H9 (cell line): ENCODE data around the gene BRCA1. TPM values are rescaled to one million over a fixed set of nuclear protein-coding genes. Genes with fewer than 3 reads are reported as not detected.

Experiments
- DNase-seq: peaks from one replicate; pipeline ENCODE4 v3.0.0-alpha.2; 2017
- H2AFZ ChIP-seq: one replicate; pipeline ENCODE4 v1.6.1; 2013; ENCODE audit warnings: mild to moderate bottlenecking, low read length, control low read depth, moderate library complexity
- H2AK5ac ChIP-seq: 2 replicates; pipeline ENCODE4 v1.6.1; 2013; ENCODE audit warnings: low read length, control low read depth, mixed read lengths; ENCODE audit not compliant: insufficient read length
- H2BK120ac ChIP-seq: one replicate; pipeline ENCODE4 v1.6.1; 2013; ENCODE audit warnings: low read depth, mild to moderate bottlenecking, low read length, control low read depth, inconsistent platforms; ENCODE audit not compliant: poor library complexity, severe bottlenecking
- H2BK12ac ChIP-seq: 2 replicates; pipeline ENCODE4 v1.6.1; 2013; ENCODE audit warnings: low read length, control low read depth, mixed read lengths, low read depth; ENCODE audit not compliant: insufficient read length
- H2BK15ac ChIP-seq: 2 replicates; pipeline ENCODE4 v1.6.1; 2013; ENCODE audit warnings: low read depth, low read length, control low read depth
- H2BK20ac ChIP-seq: one replicate; pipeline ENCODE4 v1.6.1; 2013; ENCODE audit warnings: low read depth, mild to moderate bottlenecking, low read length, control low read depth, inconsistent platforms; ENCODE audit not compliant: poor library complexity, severe bottlenecking
- H2BK5ac ChIP-seq: 2 replicates; pipeline ENCODE4 v1.6.1; 2013; ENCODE audit warnings: low read length, control low read depth, mixed read lengths; ENCODE audit not compliant: insufficient read length
- H3K14ac ChIP-seq: 2 replicates; pipeline ENCODE4 v1.6.1; 2013; ENCODE audit warnings: low read length, control low read depth; ENCODE audit not compliant: insufficient read depth
- H3K18ac ChIP-seq: 2 replicates; pipeline ENCODE4 v1.6.1; 2013; ENCODE audit warnings: low read depth, mild to moderate bottlenecking, mixed read lengths, low read length, control low read depth; ENCODE audit not compliant: insufficient read length
- H3K23ac ChIP-seq: 2 replicates; pipeline ENCODE4 v1.6.1; 2013; ENCODE audit warnings: low read length, control low read depth, mixed read lengths, low read depth; ENCODE audit not compliant: insufficient read length
- H3K23me2 ChIP-seq: 2 replicates; pipeline ENCODE4 v1.6.1; 2013; ENCODE audit warnings: low read depth, mild to moderate bottlenecking, mixed read lengths, low read length, control low read depth; ENCODE audit not compliant: insufficient read length, poor library complexity, severe bottlenecking
- H3K27ac ChIP-seq: 2 replicates; pipeline ENCODE4 v1.5.1; 2013; ENCODE audit warnings: low read length, control low read depth, mixed read lengths, low read depth; ENCODE audit not compliant: insufficient read length
- H3K27me3 ChIP-seq: 2 replicates; pipeline ENCODE4 v1.6.1; 2013; ENCODE audit warnings: low read length, control low read depth, inconsistent platforms; ENCODE audit not compliant: insufficient read depth
- H3K4ac ChIP-seq: 2 replicates; pipeline ENCODE4 v1.6.1; 2013; ENCODE audit warnings: low read depth, mild to moderate bottlenecking, control low read depth, inconsistent platforms, low read length, moderate library complexity
- H3K4me1 ChIP-seq: 2 replicates; pipeline ENCODE4 v1.6.1; 2013; ENCODE audit warnings: low read length, control low read depth, inconsistent platforms; ENCODE audit not compliant: insufficient read depth
- H3K4me2 ChIP-seq: 2 replicates; pipeline ENCODE4 v1.6.1; 2013; ENCODE audit warnings: low read length, control low read depth, mixed read lengths; ENCODE audit not compliant: insufficient read length, insufficient read depth
- H3K56ac ChIP-seq: 2 replicates; pipeline ENCODE4 v1.6.1; 2013; ENCODE audit warnings: low read depth, mild to moderate bottlenecking, mixed read lengths, low read length, control low read depth; ENCODE audit not compliant: insufficient read length
- H3K79me1 ChIP-seq: 2 replicates; pipeline ENCODE4 v1.6.1; 2013; ENCODE audit warnings: low read depth, mild to moderate bottlenecking, moderate library complexity, low read length, control low read depth, inconsistent platforms; ENCODE audit not compliant: insufficient read depth, poor library complexity, severe bottlenecking
- H3K79me2 ChIP-seq: 2 replicates; pipeline ENCODE4 v1.6.1; 2013; ENCODE audit warnings: low read length, control low read depth, inconsistent platforms; ENCODE audit not compliant: insufficient read depth
- H3K9ac ChIP-seq: 2 replicates; pipeline ENCODE4 v1.6.1; 2013; ENCODE audit warnings: low read length, control low read depth, mixed read lengths; ENCODE audit not compliant: insufficient read length; ENCODE audit errors: extremely low read depth
- H3K9me3 ChIP-seq: one replicate; pipeline ENCODE4 v1.6.1; 2013; ENCODE audit warnings: low read depth, low read length, inconsistent platforms; ENCODE audit not compliant: control insufficient read depth
- H3T11ph ChIP-seq: one replicate; pipeline ENCODE4 v1.6.1; 2013; ENCODE audit warnings: mild to moderate bottlenecking, low read length, control low read depth, inconsistent platforms
- H4K20me1 ChIP-seq: one replicate; pipeline ENCODE4 v1.6.1; 2013; ENCODE audit not compliant: control insufficient read depth, insufficient read length, insufficient read depth
- H4K5ac ChIP-seq: 2 replicates; pipeline ENCODE4 v1.6.1; 2013; ENCODE audit warnings: low read depth, mild to moderate bottlenecking, mixed read lengths, low read length, control low read depth; ENCODE audit not compliant: insufficient read length
- H4K8ac ChIP-seq: replicated peaks from 2 replicates; pipeline ENCODE4 v1.6.1; 2013; ENCODE audit warnings: low read length, control low read depth, mixed read lengths, low read depth; ENCODE audit not compliant: insufficient read length
- H4K91ac ChIP-seq: 2 replicates; pipeline ENCODE4 v1.6.1; 2013; ENCODE audit warnings: low read depth, mild to moderate bottlenecking, moderate library complexity, mixed read lengths, low read length, control low read depth; ENCODE audit not compliant: insufficient read length
- H3K27ac Mint-ChIP-seq, 3 experiments: 2 replicates in 2 of 3; 3 replicates in 1 of 3; pipeline ENCODE4 v1.8.0; 2020 to 2021; ENCODE audit warnings: mixed read lengths in 3 of 3, mild to moderate bottlenecking in 1 of 3, moderate library complexity in 1 of 3
- H3K27me3 Mint-ChIP-seq: 2 replicates; pipeline ENCODE4 v1.8.0; 2021; ENCODE audit warnings: low read depth, mild to moderate bottlenecking, moderate library complexity, mixed read lengths
- H3K36me3 Mint-ChIP-seq, 3 experiments: 2 replicates in 2 of 3; 3 replicates in 1 of 3; pipeline ENCODE4 v1.8.0; 2020 to 2021; ENCODE audit warnings: low read depth in 3 of 3, mixed read lengths in 3 of 3; ENCODE audit not compliant: insufficient read depth in 1 of 3
- H3K4me1 Mint-ChIP-seq, 2 experiments: 2 replicates each; pipeline ENCODE4 v1.8.0; 2020; ENCODE audit warnings: mixed read lengths in 2 of 2
- H3K4me3 Mint-ChIP-seq, 2 experiments: 2 replicates in 1 of 2; 3 replicates in 1 of 2; pipeline ENCODE4 v1.8.0; 2020 to 2021; ENCODE audit warnings: mild to moderate bottlenecking in 2 of 2, mixed read lengths in 2 of 2, moderate library complexity in 1 of 2
- H3K9me3 Mint-ChIP-seq, 2 experiments: 2 replicates in 1 of 2; 3 replicates in 1 of 2; pipeline ENCODE4 v1.8.0; 2020; ENCODE audit warnings: mild to moderate bottlenecking in 2 of 2, mixed read lengths in 2 of 2, moderate library complexity in 1 of 2
- CTCF ChIP-seq: fragments of 200-600 bp; sonication (generic); conservative IDR thresholded peaks from 3 replicates; pipeline ENCODE4 v1.8.0; 2021; ENCODE audit warnings: antibody characterized with exemption, mild to moderate bottlenecking
- WGBS: extraction: QIAGEN DNeasy Blood & Tissue Kit; methylation state at CpG from one replicate; pipeline ENCODE4 v1.1.7; 2013; ENCODE audit warnings: missing lambda C conversion rate, low lambda C conversion rate, mixed read lengths; ENCODE audit not compliant: insufficient read length; ENCODE audit errors: extremely low coverage; 5-methylcytosine and 5-hydroxymethylcytosine counted together
- total RNA-seq: library from RNA; stranded (reverse); gene quantifications from 2 replicates; pipeline ENCODE4 v1.2.1, GENCODE V29; 2021

Gene BRCA1
- total RNA-seq, 1 experiment from 2014 or later, result 32.3 TPM

GRCh38 chr17:43125967-43126910, 1.1 kb upstream of the BRCA1 start:
- H3K23ac ChIP-seq, result no peak overlapping the region
- H3T11ph ChIP-seq, result no peak overlapping the region
- no peak overlapping the region for H4K8ac ChIP-seq
- Mint-ChIP-seq H3K4me3 (peak overlapping the region; percentile 92 to 98), H3K36me3 (peaks cover 24 to 41% (median 40%) of the 10 kb centered on the region in 3 experiments), H3K4me1 (peaks cover 9 to 13% of the 10 kb centered on the region in 2 experiments), H3K9me3 (peaks cover 4 to 7% of the 10 kb centered on the region in 2 experiments; a peak in 4 of 5 replicates), H3K27ac (peak overlapping the region; percentile 97 to 100 (median 99)), H3K27me3 (peaks cover 2% of the 10 kb centered on the region)
- no peaks in the 10 kb centered on the region for H4K20me1 ChIP-seq
- H3K27me3 ChIP-seq, result no peaks in the 10 kb centered on the region
- H4K91ac ChIP-seq, result no peak overlapping the region
- H3K9me3 ChIP-seq, result no peaks in the 10 kb centered on the region
- peaks cover 11% of the 10 kb centered on the region for H3K23me2 ChIP-seq
- H2BK12ac ChIP-seq, result no peak overlapping the region
- no peak overlapping the region for H3K56ac ChIP-seq
- H3K79me2 ChIP-seq, result no peaks in the 10 kb centered on the region; the same call in 1 of the 2 replicates
- H3K4ac ChIP-seq, result no peak overlapping the region; the same call in 1 of the 2 replicates
- H2BK20ac ChIP-seq, result no peak overlapping the region
- peak overlapping the region; percentile 92 for H3K9ac ChIP-seq
- peak overlapping the region; percentile 81; the same call in 1 of the 2 replicates for H3K14ac ChIP-seq
- H2BK120ac ChIP-seq, result no peak overlapping the region
- H3K4me1 ChIP-seq, result no peaks in the 10 kb centered on the region
- H3K27ac ChIP-seq, result no peak overlapping the region
- no peak overlapping the region for H2AFZ ChIP-seq
- no CpG with 5 or more reads among the region's 59 CpGs for WGBS
- no peak overlapping the region for H2BK15ac ChIP-seq
- H3K4me2 ChIP-seq, result peak overlapping the region; percentile 96
- H4K5ac ChIP-seq, result no peak overlapping the region
- no peaks in the 10 kb centered on the region for H3K79me1 ChIP-seq
- H2BK5ac ChIP-seq, result peak overlapping the region; percentile 22
- DNase-seq, result peak; percentile 44
- H3K18ac ChIP-seq, result peak overlapping the region; percentile 90
- TF ChIP-seq CTCF, result no peak
- H2AK5ac ChIP-seq, result no peak overlapping the region
